K562 (cell line): ENCODE data around the gene CLDN14. TPM values are rescaled to one million over a fixed set of nuclear protein-coding genes. Genes with fewer than 3 reads are reported as not detected.

Experiments
- ATF2 ChIP-seq: sonication (generic); formaldehyde crosslinking; IDR thresholded peaks from 2 replicates; pipeline ENCODE4 v1.8.1; 2022; ENCODE audit warnings: missing genetic modification reagents
- ELF1 ChIP-seq: fragments of 200-800 bp; sonication (Bioruptor generic); IDR thresholded peaks from 2 replicates; pipeline ENCODE4 v1.6.1; 2016; ENCODE audit warnings: missing genetic modification characterization, missing compliant biosample characterization
- EP300 ChIP-seq: IDR thresholded peaks from 2 replicates; pipeline ENCODE4 v1.6.1; 2012; ENCODE audit warnings: low read length, improper control_type of control experiment
- GATAD2B ChIP-seq: fragments of 450-650 bp; IDR thresholded peaks from 2 replicates; pipeline ENCODE4 v1.6.1; 2017; ENCODE audit warnings: mild to moderate bottlenecking, borderline replicate concordance
- HNRNPLL ChIP-seq: fragments of 200-400 bp; formaldehyde crosslinking; IDR thresholded peaks from 2 replicates; pipeline ENCODE4 v1.6.1; 2017; ENCODE audit warnings: low read length, low read depth, mild to moderate bottlenecking; ENCODE audit not compliant: poor library complexity, severe bottlenecking
- MAFK ChIP-seq: IDR thresholded peaks from 2 replicates; pipeline ENCODE4 v1.6.1; 2011; ENCODE audit warnings: low read length, improper control_type of control experiment
- MYC ChIP-seq, 2 experiments: fragments of 250-450 bp in 1 of 2; sonication (Bioruptor Pico) in 1 of 2; IDR thresholded peaks; 2 replicates each; pipeline versions ENCODE4 v1.5.1 to v1.6.1; 2012 to 2021; ENCODE audit warnings: low read depth in 2 of 2, borderline replicate concordance in 1 of 2, improper control_type of control experiment in 1 of 2, low read length in 1 of 2, mild to moderate bottlenecking in 1 of 2, moderate library complexity in 1 of 2
- SIN3B ChIP-seq: fragments of 450-650 bp; IDR thresholded peaks from 2 replicates; pipeline ENCODE4 v1.6.1; 2017; ENCODE audit warnings: low read depth, mild to moderate bottlenecking, moderate library complexity
- SPI1 ChIP-seq: IDR thresholded peaks from 2 replicates; pipeline ENCODE4 v1.6.1; 2011; ENCODE audit warnings: low read depth, low read length, control low read depth, borderline replicate concordance
- TEAD2 ChIP-seq: fragments of 450-650 bp; IDR thresholded peaks from 2 replicates; pipeline ENCODE4 v1.6.1; 2016; ENCODE audit warnings: missing genetic modification characterization, control low read depth, missing compliant biosample characterization
- U2AF1 ChIP-seq: fragments of 200-400 bp; formaldehyde crosslinking; optimal IDR thresholded peaks from 2 replicates; pipeline ENCODE3; 2017; ENCODE audit warnings: mild to moderate bottlenecking, low read depth, low read length, moderate library complexity
- XRCC3 ChIP-seq: fragments of 450-650 bp; IDR thresholded peaks from 2 replicates; pipeline ENCODE4 v1.6.1; 2017; ENCODE audit warnings: mild to moderate bottlenecking, moderate library complexity
- ZNF174 ChIP-seq: fragments of 250-450 bp; sonication (Bioruptor Pico); IDR thresholded peaks from 2 replicates; pipeline ENCODE4 v1.4.0; 2020; ENCODE audit warnings: mild to moderate bottlenecking
- ZNF609 ChIP-seq: sonication (generic); formaldehyde crosslinking; IDR thresholded peaks from 2 replicates; pipeline ENCODE4 v1.8.1; 2023; ENCODE audit warnings: missing genetic modification reagents, mild to moderate bottlenecking, borderline replicate concordance
- polyA plus RNA-seq, 8 experiments: library from polyadenylated mRNA; depleted of rRNA in 4 of 8; stranded (reverse) in 5 of 8; unstranded in 3 of 8; fragments of >200 nt; fragmentation: Nextera tagmentation in 2 of 8; fragmentation: Illumina TruSeq in 1 of 8; extraction: Ambion mirVana in 2 of 8; extraction: Trizol in 1 of 8; gene quantifications; 2 replicates each; pipeline versions ENCODE4 v1.2.1 to v1.2.3, GENCODE V29; 2011 to 2014; ENCODE audit warnings: inconsistent platforms in 1 of 8, missing spikeins in 1 of 8
- total RNA-seq, 7 experiments: library from RNA; depleted of rRNA in 6 of 7; stranded (reverse); fragments of >200 nt in 6 of 7; fragmentation: Illumina TruSeq in 2 of 7; extraction: Trizol in 2 of 7; gene quantifications; 2 replicates each; pipeline versions ENCODE4 v1.2.1 to v1.2.3, GENCODE V29; 2011 to 2021; ENCODE audit warnings: low replicate concordance in 1 of 7
- TF ChIP-seq, protein P1 (sequence below): fragments of 200-800 bp; sonication (Bioruptor generic); IDR thresholded peaks from 2 replicates; pipeline ENCODE4 v1.6.1; 2017; ENCODE audit warnings: missing genetic modification characterization, missing compliant biosample characterization
- TF ChIP-seq, protein P2 (sequence below), 2 experiments: fragments of 250-450 bp in 1 of 2; fragments of 450-650 bp in 1 of 2; sonication (Bioruptor Pico) in 1 of 2; IDR thresholded peaks; 2 replicates each; pipeline versions ENCODE4 v1.6.1 to v1.8.0; 2016 to 2021; ENCODE audit warnings: mild to moderate bottlenecking in 2 of 2, moderate library complexity in 2 of 2, missing compliant biosample characterization in 1 of 2, missing genetic modification characterization in 1 of 2

The CLDN14 gene
- total and polyA plus RNA-seq, 9 of the 15 experiments (the other 6 are each of a cell fraction or from before 2014, with no cell fraction given), result not detected

GRCh38 chr21:36504067-36505058 is 24.4 kb upstream of the CLDN14 start (continued):
- no peak for TF ChIP-seq ZNF609
- no peak for TF ChIP-seq TEAD2
- TF ChIP-seq, protein P1, sequence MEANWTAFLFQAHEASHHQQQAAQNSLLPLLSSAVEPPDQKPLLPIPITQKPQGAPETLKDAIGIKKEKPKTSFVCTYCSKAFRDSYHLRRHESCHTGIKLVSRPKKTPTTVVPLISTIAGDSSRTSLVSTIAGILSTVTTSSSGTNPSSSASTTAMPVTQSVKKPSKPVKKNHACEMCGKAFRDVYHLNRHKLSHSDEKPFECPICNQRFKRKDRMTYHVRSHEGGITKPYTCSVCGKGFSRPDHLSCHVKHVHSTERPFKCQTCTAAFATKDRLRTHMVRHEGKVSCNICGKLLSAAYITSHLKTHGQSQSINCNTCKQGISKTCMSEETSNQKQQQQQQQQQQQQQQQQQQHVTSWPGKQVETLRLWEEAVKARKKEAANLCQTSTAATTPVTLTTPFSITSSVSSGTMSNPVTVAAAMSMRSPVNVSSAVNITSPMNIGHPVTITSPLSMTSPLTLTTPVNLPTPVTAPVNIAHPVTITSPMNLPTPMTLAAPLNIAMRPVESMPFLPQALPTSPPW (CRISPR knock-in tag), result no peak
- no peak for TF ChIP-seq MAFK
- no peak for TF ChIP-seq HNRNPLL
- no peak for TF ChIP-seq ATF2 (CRISPR knock-in tag)
- no peak for TF ChIP-seq ZNF174
- TF ChIP-seq, protein P2, sequence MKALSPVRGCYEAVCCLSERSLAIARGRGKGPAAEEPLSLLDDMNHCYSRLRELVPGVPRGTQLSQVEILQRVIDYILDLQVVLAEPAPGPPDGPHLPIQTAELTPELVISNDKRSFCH (CRISPR knock-in tag; IDR thresholded peaks at IDR 0.05), result no peak
- TF ChIP-seq, protein P2 (tag; IDR thresholded peaks at IDR 0.05), result no peak
- no peak for TF ChIP-seq U2AF1
- TF ChIP-seq SIN3B, result no peak
- no peak for TF ChIP-seq MYC (IDR thresholded peaks at IDR 0.05; ENCODE audit: low read depth, low read length)
- TF ChIP-seq MYC (CRISPR knock-in tag; IDR thresholded peaks at IDR 0.05; ENCODE audit: borderline replicate concordance, low read depth), result no peak
- no peak for TF ChIP-seq GATAD2B
- TF ChIP-seq ELF1 (tag), result no peak
- no peak for TF ChIP-seq SPI1
- TF ChIP-seq XRCC3, result no peak
- no peak for TF ChIP-seq EP300
